Erythroblast (primary cell): ENCODE results near the gene LIPT2.

Experiments
- GATA1 ChIP-seq: IDR thresholded peaks from 2 replicates; pipeline ENCODE4 v1.6.1; 2011; ENCODE audit warnings: low read depth, mild to moderate bottlenecking, control low read depth, low read length, moderate library complexity
- POLR2A ChIP-seq: IDR thresholded peaks from 2 replicates; pipeline ENCODE4 v1.6.1; 2011; ENCODE audit warnings: mild to moderate bottlenecking, low read length

GRCh38 chr11:74443071-74443864 lies 50.3 kb downstream of the LIPT2 start:
- TF ChIP-seq POLR2A (no peak), GATA1 (no peak)
